GM23248 (cell line): Measurements from ENCODE around the gene BOLA2B. TPM values are rescaled to one million over a fixed set of nuclear protein-coding genes. Genes with fewer than 3 reads are reported as not detected.

Experiments
- DNase-seq: peaks from one replicate; pipeline ENCODE4 v3.0.0-alpha.2; 2015
- H2AFZ ChIP-seq: fragments of 200-600 bp; sonication (generic); 2 replicates; pipeline ENCODE4 v1.6.1; 2016; ENCODE audit warnings: antibody characterized with exemption
- H3F3A ChIP-seq: fragments of 200-600 bp; sonication (generic); 2 replicates; pipeline ENCODE4 v1.6.1; 2016; ENCODE audit warnings: mild to moderate bottlenecking, antibody characterized with exemption, mixed run types; ENCODE audit not compliant: insufficient read depth
- H3K27ac ChIP-seq: fragments of 200-600 bp; sonication (generic); 2 replicates; pipeline ENCODE4 v1.5.1; 2016; ENCODE audit warnings: mild to moderate bottlenecking
- H3K27me3 ChIP-seq: fragments of 200-600 bp; sonication (generic); replicated peaks from 2 replicates; pipeline ENCODE4 v1.6.1; 2016; ENCODE audit warnings: mild to moderate bottlenecking; ENCODE audit not compliant: insufficient read depth
- H3K36me3 ChIP-seq: fragments of 200-600 bp; sonication (generic); 2 replicates; pipeline ENCODE4 v1.6.1; 2016; ENCODE audit warnings: low read depth, mild to moderate bottlenecking
- H3K4me1 ChIP-seq: fragments of 200-600 bp; sonication (generic); 2 replicates; pipeline ENCODE4 v1.6.1; 2016; ENCODE audit warnings: mild to moderate bottlenecking; ENCODE audit not compliant: insufficient read depth
- H3K4me2 ChIP-seq: fragments of 200-600 bp; sonication (generic); one replicate; pipeline ENCODE4 v1.6.1; 2016; ENCODE audit warnings: mild to moderate bottlenecking; ENCODE audit not compliant: unreplicated experiment
- H3K4me3 ChIP-seq: fragments of 200-600 bp; sonication (generic); 2 replicates; pipeline ENCODE4 v1.5.1; 2016; ENCODE audit warnings: mild to moderate bottlenecking
- H3K79me2 ChIP-seq: fragments of 200-600 bp; sonication (generic); 2 replicates; pipeline ENCODE4 v1.6.1; 2016; ENCODE audit warnings: mild to moderate bottlenecking; ENCODE audit not compliant: insufficient read depth
- H3K9ac ChIP-seq: fragments of 200-600 bp; sonication (generic); 2 replicates; pipeline ENCODE4 v1.6.1; 2016; ENCODE audit warnings: mild to moderate bottlenecking
- H3K9me2 ChIP-seq: fragments of 200-600 bp; sonication (generic); 2 replicates; pipeline ENCODE4 v1.6.1; 2016; ENCODE audit warnings: mixed run types, mild to moderate bottlenecking, moderate library complexity; ENCODE audit not compliant: insufficient read depth
- H3K9me3 ChIP-seq: fragments of 200-600 bp; sonication (generic); one replicate; pipeline ENCODE4 v1.6.1; 2017; ENCODE audit warnings: low read depth
- H4K20me1 ChIP-seq: fragments of 200-600 bp; sonication (generic); 2 replicates; pipeline ENCODE4 v1.6.0; 2016; ENCODE audit not compliant: insufficient read depth
- EZH2 ChIP-seq: fragments of 200-600 bp; sonication (generic); IDR thresholded peaks from 2 replicates; pipeline ENCODE4 v1.6.1; 2018; ENCODE audit warnings: antibody characterized with exemption, mild to moderate bottlenecking; ENCODE audit not compliant: insufficient read depth, poor library complexity, severe bottlenecking
- EZH2phosphoT487 ChIP-seq: fragments of 200-600 bp; sonication (generic); IDR thresholded peaks from 2 replicates; pipeline ENCODE4 v1.6.1; 2018; ENCODE audit warnings: antibody characterized with exemption, moderate library complexity, mild to moderate bottlenecking, low read depth; ENCODE audit not compliant: insufficient read depth
- WGBS, 2 experiments: methylation state at CpG; one replicate each; pipeline ENCODE4 v1.1.6; 2015 to 2017; ENCODE audit warnings: low lambda C conversion rate in 2 of 2, low coverage in 1 of 2; ENCODE audit errors: missing lambda C conversion rate in 2 of 2; 5-methylcytosine and 5-hydroxymethylcytosine counted together
- in situ Hi-C: fragments of 300-500 bp; cut with MboI; formaldehyde crosslinking; loops from 2 replicates; pipeline ENCODE4 v1.15.0; 2020
- polyA plus RNA-seq: library from polyadenylated mRNA; unstranded; fragments of >200 nt; fragmentation: Nextera tagmentation; extraction: Ambion mirVana; gene quantifications from 2 replicates; pipeline ENCODE4 v1.2.1, GENCODE V29; 2016
- small RNA-seq: library from RNA; depleted of rRNA; stranded (forward); fragments of <200 nt; gene quantifications from one replicate; pipeline ENCODE3, GENCODE V24; 2014; ENCODE audit warnings: low read depth, low replicate concordance
- total RNA-seq: library from RNA; depleted of rRNA; stranded (reverse); fragments of >200 nt; shearing (Covaris generic); gene quantifications from 2 replicates; pipeline ENCODE4 v1.2.3, GENCODE V29; 2014; rRNA removed

Gene BOLA2B
- total and polyA plus RNA-seq, 2 experiments from 2014 or later, result 146 to 155 TPM

DNA sequence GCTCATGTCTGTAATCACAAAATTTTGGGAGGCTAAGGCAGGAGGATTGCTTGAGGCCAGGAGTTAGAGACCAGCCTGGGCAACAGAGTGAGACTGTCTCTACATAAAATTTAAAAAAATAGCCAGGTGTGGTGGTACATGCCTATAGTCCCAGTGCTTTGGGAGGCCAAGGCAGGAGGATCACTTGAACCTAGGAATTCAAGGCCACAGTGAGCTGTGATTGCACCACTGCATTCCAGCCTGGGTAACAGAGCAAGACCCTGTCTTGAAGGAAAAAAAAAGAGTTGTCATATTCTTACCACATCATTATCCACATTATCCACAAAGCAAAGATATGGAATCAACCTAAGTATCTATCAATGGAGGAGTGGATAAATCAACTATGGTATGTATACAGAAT, 49.4 kb downstream of the BOLA2B start:
- in situ Hi-C loops, result loop anchor here (25.0 kb wide), 1 partner anchor 468 kb away; the partner anchor contains the start of gene ZNF689

DNA sequence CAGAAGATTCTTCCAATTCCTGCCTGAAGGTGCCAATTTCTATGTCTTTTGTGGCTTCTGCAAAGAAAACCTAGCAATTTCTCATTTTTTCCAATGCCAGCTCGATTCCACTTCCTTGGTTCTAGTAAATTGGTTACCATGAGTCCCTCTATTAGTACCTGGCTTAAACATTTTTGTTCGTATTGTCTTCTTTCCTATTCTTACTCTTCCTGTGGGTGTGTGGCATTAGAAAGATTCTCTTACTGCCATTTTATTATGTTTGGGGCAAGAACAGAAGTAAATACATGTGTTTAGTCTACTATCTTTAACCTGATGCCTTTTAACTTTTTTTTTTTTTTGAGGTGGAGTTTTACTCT, 50.1 kb downstream of the BOLA2B start:
- TF ChIP-seq EZH2phosphoT487, result no peak
- TF ChIP-seq EZH2, result no peak
- Histone ChIP-seq H3K9me3 (no peaks in the 10 kb centered on the region), H3K79me2 (no peaks in the 10 kb centered on the region), H4K20me1 (no peaks in the 10 kb centered on the region), H2AFZ (no peak overlapping the region), H3K36me3 (no peaks in the 10 kb centered on the region), H3K27ac (no peak overlapping the region), H3K9me2 (no peaks in the 10 kb centered on the region), H3K4me3 (no peak overlapping the region), H3K9ac (no peak overlapping the region), H3F3A (no peaks in the 10 kb centered on the region), H3K27me3 (no peaks in the 10 kb centered on the region), H3K4me2 (no peak overlapping the region), H3K4me1 (no peaks in the 10 kb centered on the region)
- DNase-seq, result no peak
- 45 to 50% methylated on average over 2 of the region's 2 CpGs for WGBS, 2 experiments
- in situ Hi-C loops, result loop anchor here (25.0 kb wide), 1 partner anchor 469 kb away; the partner anchor contains the start of gene ZNF689

More for the DNA sequence above, 49.4 kb downstream of the BOLA2B start:
- Histone ChIP-seq H3K27me3 (no peaks in the 10 kb centered on the region), H3K4me3 (no peak overlapping the region), H4K20me1 (no peaks in the 10 kb centered on the region), H3K27ac (no peak overlapping the region), H3K4me2 (no peak overlapping the region), H3K9ac (no peak overlapping the region), H3K9me2 (no peaks in the 10 kb centered on the region), H2AFZ (no peak overlapping the region), H3K36me3 (no peaks in the 10 kb centered on the region), H3K79me2 (no peaks in the 10 kb centered on the region), H3K9me3 (peaks cover under 1% of the 10 kb centered on the region), H3K4me1 (no peaks in the 10 kb centered on the region), H3F3A (no peaks in the 10 kb centered on the region)
- TF ChIP-seq EZH2 (no peak), EZH2phosphoT487 (no peak)
- DNase-seq, result no peak

Small RNA genes lying within 50 kb of the gene (small RNA-seq; reads per million reads assigned to genes)
- not detected for gene AC106782.4

Other genes with a start within 250 kb of the BOLA2B start
- 91.6 and 124 TPM in 2 replicates for gene TMEM219, start 231.6 kb downstream of the BOLA2B start, total RNA-seq
- gene TMEM219, start 231.6 kb downstream of the BOLA2B start, polyA plus RNA-seq, result 162 and 166 TPM in 2 replicates
- 57.7 and 57.9 TPM in 2 replicates for gene TAOK2, start 219.8 kb downstream of the BOLA2B start, total RNA-seq
- gene TAOK2, start 219.8 kb downstream of the BOLA2B start, polyA plus RNA-seq, result 12.5 and 13.6 TPM in 2 replicates
- gene HIRIP3, start 198.0 kb downstream of the BOLA2B start, total RNA-seq, result 3.2 and 3.9 TPM in 2 replicates
- 11.9 and 14.0 TPM in 2 replicates for gene HIRIP3, start 198.0 kb downstream of the BOLA2B start, polyA plus RNA-seq
- 51.1 and 111 TPM in 2 replicates for gene INO80E, start 197.4 kb downstream of the BOLA2B start, total RNA-seq
- gene INO80E, start 197.4 kb downstream of the BOLA2B start, polyA plus RNA-seq, result 32.3 and 35.3 TPM in 2 replicates
- gene DOC2A, start 182.6 kb downstream of the BOLA2B start, total RNA-seq, result not detected in 2 replicates
- gene DOC2A, start 182.6 kb downstream of the BOLA2B start, polyA plus RNA-seq, result not detected in 2 replicates
- gene C16orf92, start 170.5 kb downstream of the BOLA2B start, total RNA-seq, result not detected in 2 replicates
- not detected in 2 replicates for gene C16orf92, start 170.5 kb downstream of the BOLA2B start, polyA plus RNA-seq
- gene TLCD3B, start 162.4 kb downstream of the BOLA2B start, total RNA-seq, result not detected in 2 replicates
- 0.13 TPM in 1 of 2 replicates, not detected in the other for gene TLCD3B, start 162.4 kb downstream of the BOLA2B start, polyA plus RNA-seq
- gene ALDOA, start 127.9 kb downstream of the BOLA2B start, total RNA-seq, result 1,441 and 1,602 TPM in 2 replicates
- gene ALDOA, start 127.9 kb downstream of the BOLA2B start, polyA plus RNA-seq, result 2,742 and 2,900 TPM in 2 replicates
- 135 and 168 TPM in 2 replicates for gene PPP4C, start 117.7 kb downstream of the BOLA2B start, total RNA-seq
- gene PPP4C, start 117.7 kb downstream of the BOLA2B start, polyA plus RNA-seq, result 205 and 210 TPM in 2 replicates
- gene TBX6, start 101.7 kb downstream of the BOLA2B start, total RNA-seq, result 0.11 TPM in 1 of 2 replicates, not detected in the other
- gene TBX6, start 101.7 kb downstream of the BOLA2B start, polyA plus RNA-seq, result 0.13 and 0.20 TPM in 2 replicates
- gene YPEL3, start 97.5 kb downstream of the BOLA2B start, total RNA-seq, result 62.6 and 100.0 TPM in 2 replicates
- 192 and 200 TPM in 2 replicates for gene YPEL3, start 97.5 kb downstream of the BOLA2B start, polyA plus RNA-seq
- 0.22 TPM in 1 of 2 replicates, not detected in the other for gene GDPD3, start 80.1 kb downstream of the BOLA2B start, total RNA-seq
- gene GDPD3, start 80.1 kb downstream of the BOLA2B start, polyA plus RNA-seq, result 1.1 and 1.2 TPM in 2 replicates
- 47.3 and 60.4 TPM in 2 replicates for gene MAPK3, start 70.4 kb downstream of the BOLA2B start, total RNA-seq
- 40.3 and 44.4 TPM in 2 replicates for gene MAPK3, start 70.4 kb downstream of the BOLA2B start, polyA plus RNA-seq
- 3.2 and 4.8 TPM in 2 replicates for gene CORO1A, start 10.1 kb downstream of the BOLA2B start, total RNA-seq
- gene CORO1A, start 10.1 kb downstream of the BOLA2B start, polyA plus RNA-seq, result 1.7 TPM in 2 replicates
- gene SLX1A, start 209 bp upstream of the BOLA2B start, total RNA-seq, result 14.3 and 32.6 TPM in 2 replicates
- 32.2 and 51.7 TPM in 2 replicates for gene SLX1A, start 209 bp upstream of the BOLA2B start, polyA plus RNA-seq
- 12.2 and 22.9 TPM in 2 replicates for gene SULT1A3, start 5.6 kb upstream of the BOLA2B start, total RNA-seq
- gene SULT1A3, start 5.6 kb upstream of the BOLA2B start, polyA plus RNA-seq, result 4.5 and 4.8 TPM in 2 replicates
- 2.5 and 4.0 TPM in 2 replicates for gene NPIPB13, start 54.8 kb upstream of the BOLA2B start, total RNA-seq
- gene NPIPB13, start 54.8 kb upstream of the BOLA2B start, polyA plus RNA-seq, result 2.1 and 2.7 TPM in 2 replicates
- gene CD2BP2, start 161.6 kb upstream of the BOLA2B start, total RNA-seq, result 38.5 and 42.9 TPM in 2 replicates
- gene CD2BP2, start 161.6 kb upstream of the BOLA2B start, polyA plus RNA-seq, result 50.0 and 53.4 TPM in 2 replicates
- 41.2 and 43.9 TPM in 2 replicates for gene TBC1D10B, start 176.8 kb upstream of the BOLA2B start, total RNA-seq
- 10.3 and 12.2 TPM in 2 replicates for gene TBC1D10B, start 176.8 kb upstream of the BOLA2B start, polyA plus RNA-seq
- gene MYL11, start 181.1 kb upstream of the BOLA2B start, total RNA-seq, result not detected in 2 replicates
- gene MYL11, start 181.1 kb upstream of the BOLA2B start, polyA plus RNA-seq, result 1.5 and 2.1 TPM in 2 replicates
- gene SEPTIN1, start 188.9 kb upstream of the BOLA2B start, total RNA-seq, result not detected in 2 replicates
- gene SEPTIN1, start 188.9 kb upstream of the BOLA2B start, polyA plus RNA-seq, result 1.7 and 1.9 TPM in 2 replicates
- gene ZNF48, start 201.8 kb upstream of the BOLA2B start, total RNA-seq, result 6.3 and 16.2 TPM in 2 replicates
- 0.65 and 0.81 TPM in 2 replicates for gene ZNF48, start 201.8 kb upstream of the BOLA2B start, polyA plus RNA-seq
- gene ZNF771, start 213.9 kb upstream of the BOLA2B start, total RNA-seq, result 17.6 and 33.1 TPM in 2 replicates
- gene ZNF771, start 213.9 kb upstream of the BOLA2B start, polyA plus RNA-seq, result 20.1 and 21.1 TPM in 2 replicates
- 20.2 and 24.3 TPM in 2 replicates for gene DCTPP1, start 236.4 kb upstream of the BOLA2B start, total RNA-seq
- gene DCTPP1, start 236.4 kb upstream of the BOLA2B start, polyA plus RNA-seq, result 45.7 and 47.3 TPM in 2 replicates